A549 (cell line): Measurements from ENCODE around the gene OLFML3. TPM values are rescaled to one million over a fixed set of nuclear protein-coding genes. Genes with fewer than 3 reads are reported as not detected.

Experiments
- ATAC-seq, 2 experiments: fragments of 200-7000 bp in 1 of 2; fragments of >200 bp in 1 of 2; cut with Nextera tagmentation in 1 of 2; cut with Tn5 transposase in 1 of 2; 3 replicates each; pipeline versions ENCODE4 v1.8.0 to v1.9.1; 2018 to 2020; ENCODE audit warnings: mild to moderate bottlenecking in 1 of 2, moderate library complexity in 1 of 2
- CTCF ChIA-PET: fragments of 300-600 bp; sonication (Branson Sonifier 250); formaldehyde crosslinking; extraction: SDS; loops from one replicate; lab custom pipeline; 2021; ENCODE audit warnings: antibody characterized with exemption, inconsistent platforms; lab: Yijun Ruan, JAX
- POLR2A ChIA-PET: fragments of 350-600 bp; formaldehyde crosslinking; extraction: SDS; loops from one replicate; lab custom pipeline; 2021; ENCODE audit warnings: antibody characterized with exemption, inconsistent platforms; lab: Yijun Ruan, JAX
- DNase-seq, 2 experiments: peaks; one replicate each; pipeline versions ENCODE4 v3.0.0 to v3.0.0-alpha.2; 2011 to 2016; ENCODE audit warnings: low read depth in 1 of 2, low spot score in 1 of 2
- FAIRE-seq: peaks from 2 replicates; lab custom pipeline; 2011; peaks lifted over from hg19 to GRCh38; lab: Jason Lieb, UNC
- H3K27ac ChIP-seq, 2 experiments: fragments of >200 bp; sonication (Bioruptor Twin); formaldehyde crosslinking; 3 replicates each; pipeline ENCODE4 v1.5.1; 2016 to 2017
- H3K4me1 ChIP-seq: fragments of >200 bp; sonication (Bioruptor Twin); formaldehyde crosslinking; 3 replicates; pipeline ENCODE4 v1.6.1; 2016
- H3K4me2 ChIP-seq: fragments of >200 bp; sonication (Bioruptor Twin); formaldehyde crosslinking; 3 replicates; pipeline ENCODE4 v1.6.1; 2016
- H3K4me3 ChIP-seq: fragments of >200 bp; sonication (Bioruptor Twin); formaldehyde crosslinking; 3 replicates; pipeline ENCODE4 v1.5.1; 2016
- H3K9me3 ChIP-seq: fragments of >200 bp; sonication (Bioruptor Twin); formaldehyde crosslinking; 3 replicates; pipeline ENCODE4 v1.6.1; 2016
- CHD4 ChIP-seq: fragments of 200-600 bp; sonication (generic); IDR thresholded peaks from 2 replicates; pipeline ENCODE4 v1.6.1; 2016; ENCODE audit warnings: antibody characterized with exemption, mild to moderate bottlenecking, borderline replicate concordance
- FOXS1 ChIP-seq: fragments of 250-450 bp; sonication (Bioruptor Pico); IDR thresholded peaks from 2 replicates; pipeline ENCODE4 v1.5.0; 2020; ENCODE audit warnings: mild to moderate bottlenecking, moderate library complexity
- HOXB13 ChIP-seq: fragments of 250-450 bp; sonication (Bioruptor Pico); IDR thresholded peaks from 2 replicates; pipeline ENCODE4 v1.5.0; 2020; ENCODE audit warnings: low read depth, mild to moderate bottlenecking, moderate library complexity
- HOXB5 ChIP-seq: fragments of 250-450 bp; sonication (Bioruptor Pico); IDR thresholded peaks from 2 replicates; pipeline ENCODE4 v1.5.0; 2020; ENCODE audit warnings: mild to moderate bottlenecking, moderate library complexity
- JUN ChIP-seq, 2 experiments: fragments of >200 bp; sonication (Bioruptor Twin); formaldehyde crosslinking; IDR thresholded peaks; 2 replicates in 1 of 2; 3 replicates in 1 of 2; pipeline ENCODE4 v1.6.1; 2016 to 2017
- MAFK ChIP-seq: fragments of 450-650 bp; IDR thresholded peaks from 2 replicates; pipeline ENCODE4 v1.6.1; 2014; ENCODE audit not compliant: partially characterized antibody
- MAZ ChIP-seq: fragments of 150-350 bp; IDR thresholded peaks from 2 replicates; pipeline ENCODE4 v1.6.1; 2014; ENCODE audit warnings: antibody characterized with exemption, low read depth, low read length, borderline replicate concordance
- PHF8 ChIP-seq: fragments of 200-600 bp; sonication (generic); IDR thresholded peaks from 2 replicates; pipeline ENCODE4 v1.6.1; 2016; ENCODE audit warnings: low read depth, mild to moderate bottlenecking, antibody characterized with exemption, moderate library complexity, borderline replicate concordance
- POLR2A ChIP-seq: IDR thresholded peaks from 2 replicates; pipeline ENCODE4 v1.6.1; 2012; ENCODE audit warnings: mild to moderate bottlenecking, low read length
- RCOR1 ChIP-seq: fragments of 150-350 bp; IDR thresholded peaks from 2 replicates; pipeline ENCODE4 v1.6.1; 2014; ENCODE audit warnings: antibody characterized with exemption, low read length, low read depth
- RFX5 ChIP-seq: fragments of 450-650 bp; IDR thresholded peaks from 2 replicates; pipeline ENCODE4 v1.7.1; 2014; ENCODE audit warnings: antibody characterized with exemption, mild to moderate bottlenecking, moderate library complexity
- RNF2 ChIP-seq: fragments of 200-600 bp; sonication (generic); IDR thresholded peaks from 2 replicates; pipeline ENCODE4 v1.6.1; 2016; ENCODE audit warnings: low read depth, mild to moderate bottlenecking, antibody characterized with exemption, moderate library complexity, borderline replicate concordance
- SREBF2 ChIP-seq: fragments of 450-650 bp; IDR thresholded peaks from 2 replicates; pipeline ENCODE4 v1.6.1; 2014; ENCODE audit warnings: mild to moderate bottlenecking, moderate library complexity
- ZC3H11A ChIP-seq: fragments of 450-650 bp; IDR thresholded peaks from 2 replicates; pipeline ENCODE4 v1.6.1; 2014; ENCODE audit warnings: antibody characterized with exemption, mild to moderate bottlenecking
- WGBS: methylation state at CpG from one replicate; pipeline ENCODE4 v1.1.6; 2017; ENCODE audit errors: missing lambda C conversion rate; 5-methylcytosine and 5-hydroxymethylcytosine counted together
- polyA plus RNA-seq, 4 experiments: library from polyadenylated mRNA; depleted of rRNA in 3 of 4; stranded (reverse); fragments of >200 nt; fragmentation: RNase III in 1 of 4; extraction: RNeasy Plus Mini Kit Qiagen cat#74134 plus additional on column Dnase treatment in 1 of 4; gene quantifications; 2 replicates in 3 of 4; 3 replicates in 1 of 4; pipeline ENCODE4 v1.2.3, GENCODE V29; 2011 to 2017
- TF ChIP-seq, protein P1 (sequence below): fragments of >200 bp; sonication (Bioruptor Twin); formaldehyde crosslinking; IDR thresholded peaks from 3 replicates; pipeline ENCODE4 v1.6.1; 2016
- TF ChIP-seq, protein P2 (sequence below): IDR thresholded peaks from 2 replicates; pipeline ENCODE4 v1.6.1; 2012
- TF ChIP-seq, protein P3 (sequence below): fragments of 200-600 bp; sonication (generic); IDR thresholded peaks from 2 replicates; pipeline ENCODE4 v1.6.1; 2016; ENCODE audit warnings: antibody characterized with exemption, mild to moderate bottlenecking, moderate library complexity
- TF ChIP-seq, protein P4 (sequence below): fragments of 250-450 bp; sonication (Bioruptor Pico); IDR thresholded peaks from 2 replicates; pipeline ENCODE4 v1.5.0; 2020; ENCODE audit warnings: low read depth, mild to moderate bottlenecking, moderate library complexity

OLFML3 gene
- polyA plus RNA-seq, 2 of the 4 experiments (the other 2 are of a cell fraction) = 1.2 to 9.3 TPM

DNA sequence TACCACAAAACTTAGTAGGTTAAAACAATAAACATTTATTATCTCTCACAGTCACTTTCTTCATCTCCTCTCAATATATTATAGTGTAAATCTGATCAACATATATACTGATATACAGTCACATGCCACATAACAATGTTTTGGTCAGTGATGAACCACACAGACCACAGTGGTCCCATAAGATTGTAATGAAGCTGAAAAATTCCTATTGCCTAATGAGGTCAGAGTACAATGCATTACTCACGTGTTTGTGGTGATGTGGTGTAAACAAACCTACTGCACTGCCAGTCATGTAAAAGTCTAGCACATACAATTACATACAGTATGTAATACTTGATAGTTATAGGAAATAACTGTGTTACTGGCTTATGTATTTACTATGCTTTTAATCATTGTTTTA is 30.1 kb downstream of the OLFML3 start:
- FAIRE-seq (no peak), DNase-seq (no peak), ATAC-seq (no peak)
- no peaks in the 10 kb centered on the region for H3K9me3 ChIP-seq
- WGBS = 5% methylated on average over 1 of the region's 1 CpG
- peaks cover 7% of the 10 kb centered on the region; the same call in 2 of the 3 replicates for H3K4me1 ChIP-seq
- no peak overlapping the region for H3K4me2 ChIP-seq
- ChIA-PET POLR2A (no interaction called here), CTCF (interaction anchor here (1.2 to 1.6 kb wide), 3 partner anchors 25 to 273 kb away, joined by 3 to 4 read pairs (median 3); no protein-coding TSS in a partner anchor)
- TF ChIP-seq JUN (IDR thresholded peaks at IDR 0.05) (no peak), HOXB13 (CRISPR knock-in tag) (no peak), MAZ (no peak), HOXB5 (CRISPR knock-in tag) (no peak), MAFK (no peak), SREBF2 (no peak), FOXS1 (CRISPR knock-in tag) (no peak), CHD4 (no peak)
- TF ChIP-seq, protein P1, sequence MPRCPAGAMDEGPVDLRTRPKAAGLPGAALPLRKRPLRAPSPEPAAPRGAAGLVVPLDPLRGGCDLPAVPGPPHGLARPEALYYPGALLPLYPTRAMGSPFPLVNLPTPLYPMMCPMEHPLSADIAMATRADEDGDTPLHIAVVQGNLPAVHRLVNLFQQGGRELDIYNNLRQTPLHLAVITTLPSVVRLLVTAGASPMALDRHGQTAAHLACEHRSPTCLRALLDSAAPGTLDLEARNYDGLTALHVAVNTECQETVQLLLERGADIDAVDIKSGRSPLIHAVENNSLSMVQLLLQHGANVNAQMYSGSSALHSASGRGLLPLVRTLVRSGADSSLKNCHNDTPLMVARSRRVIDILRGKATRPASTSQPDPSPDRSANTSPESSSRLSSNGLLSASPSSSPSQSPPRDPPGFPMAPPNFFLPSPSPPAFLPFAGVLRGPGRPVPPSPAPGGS = no peak
- TF ChIP-seq, protein P2, sequence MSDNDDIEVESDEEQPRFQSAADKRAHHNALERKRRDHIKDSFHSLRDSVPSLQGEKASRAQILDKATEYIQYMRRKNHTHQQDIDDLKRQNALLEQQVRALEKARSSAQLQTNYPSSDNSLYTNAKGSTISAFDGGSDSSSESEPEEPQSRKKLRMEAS = no peak
- TF ChIP-seq, protein P3, sequence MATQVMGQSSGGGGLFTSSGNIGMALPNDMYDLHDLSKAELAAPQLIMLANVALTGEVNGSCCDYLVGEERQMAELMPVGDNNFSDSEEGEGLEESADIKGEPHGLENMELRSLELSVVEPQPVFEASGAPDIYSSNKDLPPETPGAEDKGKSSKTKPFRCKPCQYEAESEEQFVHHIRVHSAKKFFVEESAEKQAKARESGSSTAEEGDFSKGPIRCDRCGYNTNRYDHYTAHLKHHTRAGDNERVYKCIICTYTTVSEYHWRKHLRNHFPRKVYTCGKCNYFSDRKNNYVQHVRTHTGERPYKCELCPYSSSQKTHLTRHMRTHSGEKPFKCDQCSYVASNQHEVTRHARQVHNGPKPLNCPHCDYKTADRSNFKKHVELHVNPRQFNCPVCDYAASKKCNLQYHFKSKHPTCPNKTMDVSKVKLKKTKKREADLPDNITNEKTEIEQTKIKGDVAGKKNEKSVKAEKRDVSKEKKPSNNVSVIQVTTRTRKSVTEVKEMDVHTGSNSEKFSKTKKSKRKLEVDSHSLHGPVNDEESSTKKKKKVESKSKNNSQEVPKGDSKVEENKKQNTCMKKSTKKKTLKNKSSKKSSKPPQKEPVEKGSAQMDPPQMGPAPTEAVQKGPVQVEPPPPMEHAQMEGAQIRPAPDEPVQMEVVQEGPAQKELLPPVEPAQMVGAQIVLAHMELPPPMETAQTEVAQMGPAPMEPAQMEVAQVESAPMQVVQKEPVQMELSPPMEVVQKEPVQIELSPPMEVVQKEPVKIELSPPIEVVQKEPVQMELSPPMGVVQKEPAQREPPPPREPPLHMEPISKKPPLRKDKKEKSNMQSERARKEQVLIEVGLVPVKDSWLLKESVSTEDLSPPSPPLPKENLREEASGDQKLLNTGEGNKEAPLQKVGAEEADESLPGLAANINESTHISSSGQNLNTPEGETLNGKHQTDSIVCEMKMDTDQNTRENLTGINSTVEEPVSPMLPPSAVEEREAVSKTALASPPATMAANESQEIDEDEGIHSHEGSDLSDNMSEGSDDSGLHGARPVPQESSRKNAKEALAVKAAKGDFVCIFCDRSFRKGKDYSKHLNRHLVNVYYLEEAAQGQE = no peak
- TF ChIP-seq, all 56 proteins: peak for 0
- Histone ChIP-seq H3K4me3 (no peak overlapping the region), H3K27ac (no peak overlapping the region)

DNA sequence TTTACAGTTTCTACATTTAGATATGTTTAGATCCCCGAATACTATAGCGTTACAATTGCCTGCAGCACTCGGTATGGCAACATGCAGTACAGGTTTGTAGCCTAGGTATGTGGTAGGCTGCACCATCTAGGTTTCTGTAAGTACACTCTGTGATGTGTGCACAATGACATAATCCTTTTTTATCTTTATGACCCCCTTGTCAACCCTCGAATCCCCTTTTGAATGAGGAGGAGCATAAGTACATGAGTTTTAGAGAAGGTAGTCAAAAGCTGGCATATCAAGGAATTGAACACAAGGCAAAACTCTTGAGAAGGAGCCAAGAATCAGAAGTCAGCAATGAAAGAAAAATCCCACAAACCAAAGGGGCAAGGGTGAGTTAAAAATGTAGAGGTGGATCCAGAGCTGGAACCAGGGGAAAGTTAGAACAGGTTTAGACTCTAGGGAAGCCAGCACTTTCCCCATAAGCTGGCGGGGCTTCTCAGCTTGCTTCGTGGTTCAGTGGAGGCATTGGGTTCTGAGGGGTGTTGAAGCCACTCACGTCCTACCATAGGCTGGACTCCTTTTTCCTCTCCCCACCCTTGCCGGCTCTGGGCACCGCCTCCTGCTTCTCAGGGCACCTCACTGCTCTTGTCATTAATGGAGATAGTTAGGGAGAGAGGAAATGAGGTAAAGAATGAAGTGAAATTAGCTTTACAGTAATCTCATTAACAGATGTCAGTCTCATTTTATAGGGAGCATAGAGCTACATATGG is 31.3 kb downstream of the OLFML3 start:
- H3K27ac ChIP-seq = no peak overlapping the region
- ATAC-seq = no peak
- no peak for FAIRE-seq
- TF ChIP-seq POLR2A (no peak), ZC3H11A (no peak), RFX5 (no peak), RNF2 (no peak), RCOR1 (no peak), MAFK (no peak), PHF8 (no peak)
- TF ChIP-seq, protein P4, sequence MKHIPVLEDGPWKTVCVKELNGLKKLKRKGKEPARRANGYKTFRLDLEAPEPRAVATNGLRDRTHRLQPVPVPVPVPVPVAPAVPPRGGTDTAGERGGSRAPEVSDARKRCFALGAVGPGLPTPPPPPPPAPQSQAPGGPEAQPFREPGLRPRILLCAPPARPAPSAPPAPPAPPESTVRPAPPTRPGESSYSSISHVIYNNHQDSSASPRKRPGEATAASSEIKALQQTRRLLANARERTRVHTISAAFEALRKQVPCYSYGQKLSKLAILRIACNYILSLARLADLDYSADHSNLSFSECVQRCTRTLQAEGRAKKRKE = no peak
- ChIA-PET POLR2A (no interaction called here), CTCF (interaction anchor here (1.6 kb wide), 1 partner anchor 272 kb away, joined by 3 read pairs; no protein-coding TSS in a partner anchor)
- H3K4me1 ChIP-seq = peaks cover 17% of the 10 kb centered on the region
- no peaks in the 10 kb centered on the region for H3K9me3 ChIP-seq
- no peak for DNase-seq
- H3K4me3 ChIP-seq = no peak overlapping the region
- no peak overlapping the region for H3K4me2 ChIP-seq
- WGBS = 60% methylated on average over 9 of the region's 9 CpGs
